22Rv1 (cell line): ENCODE measurements around the gene LIN9.
"Not testable (repeated sequence)": the region's sequence is repeated elsewhere in the genome, so short reads cannot be mapped to it uniquely, and the experiment has no call there.

Experiments used
- H3K27ac ChIP-seq: fragments of 450-650 bp; 2 replicates; pipeline ENCODE4 v1.5.1; 2017
- ZFX ChIP-seq: fragments of 450-650 bp; IDR thresholded peaks from 2 replicates; pipeline ENCODE4 v1.6.1; 2017; ENCODE audit warnings: antibody characterized with exemption, borderline replicate concordance
- TF ChIP-seq, protein P1 (sequence below): fragments of 450-650 bp; IDR thresholded peaks from 2 replicates; pipeline ENCODE4 v1.5.1; 2017; ENCODE audit warnings: mild to moderate bottlenecking

Gene LIN9

GRCh38 chr1:226276077-226276682, 32.8 kb downstream of the LIN9 start:
- no peak for TF ChIP-seq ZFX
- TF ChIP-seq, protein P1, sequence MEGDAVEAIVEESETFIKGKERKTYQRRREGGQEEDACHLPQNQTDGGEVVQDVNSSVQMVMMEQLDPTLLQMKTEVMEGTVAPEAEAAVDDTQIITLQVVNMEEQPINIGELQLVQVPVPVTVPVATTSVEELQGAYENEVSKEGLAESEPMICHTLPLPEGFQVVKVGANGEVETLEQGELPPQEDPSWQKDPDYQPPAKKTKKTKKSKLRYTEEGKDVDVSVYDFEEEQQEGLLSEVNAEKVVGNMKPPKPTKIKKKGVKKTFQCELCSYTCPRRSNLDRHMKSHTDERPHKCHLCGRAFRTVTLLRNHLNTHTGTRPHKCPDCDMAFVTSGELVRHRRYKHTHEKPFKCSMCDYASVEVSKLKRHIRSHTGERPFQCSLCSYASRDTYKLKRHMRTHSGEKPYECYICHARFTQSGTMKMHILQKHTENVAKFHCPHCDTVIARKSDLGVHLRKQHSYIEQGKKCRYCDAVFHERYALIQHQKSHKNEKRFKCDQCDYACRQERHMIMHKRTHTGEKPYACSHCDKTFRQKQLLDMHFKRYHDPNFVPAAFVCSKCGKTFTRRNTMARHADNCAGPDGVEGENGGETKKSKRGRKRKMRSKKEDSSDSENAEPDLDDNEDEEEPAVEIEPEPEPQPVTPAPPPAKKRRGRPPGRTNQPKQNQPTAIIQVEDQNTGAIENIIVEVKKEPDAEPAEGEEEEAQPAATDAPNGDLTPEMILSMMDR: no peak
- no peak overlapping the region for H3K27ac ChIP-seq

- no peak overlapping the region for H3K27ac ChIP-seq
- TF ChIP-seq ZFX: no peak
- TF ChIP-seq, protein P1: no peak
These were observed 34.8 kb downstream of the LIN9 start for GRCh38 chr1:226274138-226274537.

DNA sequence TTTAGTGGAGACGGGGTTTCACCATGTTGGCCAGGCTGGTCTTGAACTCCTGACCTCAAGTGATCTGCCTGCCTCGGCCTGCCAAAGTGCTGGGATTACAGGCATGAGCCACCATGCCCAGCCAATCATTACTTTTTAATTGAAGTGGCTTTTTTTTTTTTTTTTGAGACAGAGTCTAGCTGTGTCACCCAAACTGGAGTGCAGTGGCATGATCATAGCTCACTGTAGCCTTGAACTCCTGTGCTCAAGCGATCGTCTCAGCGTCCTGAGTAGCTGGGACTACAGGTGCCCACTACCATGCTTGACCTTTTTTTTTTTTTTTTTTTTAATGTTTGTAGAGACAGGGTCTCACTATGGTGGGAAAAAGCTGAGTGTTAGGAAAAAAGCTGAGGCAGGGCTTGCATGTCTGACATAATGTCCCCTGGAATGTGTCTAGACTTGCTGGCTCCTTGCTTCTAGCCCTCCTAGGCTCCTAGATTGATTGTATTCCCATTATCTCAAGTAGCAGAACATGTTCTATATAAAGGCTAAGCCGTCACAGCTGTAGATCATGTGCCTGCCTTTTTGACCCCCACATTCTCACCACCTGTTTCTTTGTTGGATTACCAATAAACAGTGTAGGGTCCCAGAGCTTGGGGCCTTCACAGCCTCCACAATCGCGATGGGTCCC, 36.6 kb downstream of the LIN9 start:
- H3K27ac ChIP-seq: peak overlapping the region; percentile 77

DNA sequence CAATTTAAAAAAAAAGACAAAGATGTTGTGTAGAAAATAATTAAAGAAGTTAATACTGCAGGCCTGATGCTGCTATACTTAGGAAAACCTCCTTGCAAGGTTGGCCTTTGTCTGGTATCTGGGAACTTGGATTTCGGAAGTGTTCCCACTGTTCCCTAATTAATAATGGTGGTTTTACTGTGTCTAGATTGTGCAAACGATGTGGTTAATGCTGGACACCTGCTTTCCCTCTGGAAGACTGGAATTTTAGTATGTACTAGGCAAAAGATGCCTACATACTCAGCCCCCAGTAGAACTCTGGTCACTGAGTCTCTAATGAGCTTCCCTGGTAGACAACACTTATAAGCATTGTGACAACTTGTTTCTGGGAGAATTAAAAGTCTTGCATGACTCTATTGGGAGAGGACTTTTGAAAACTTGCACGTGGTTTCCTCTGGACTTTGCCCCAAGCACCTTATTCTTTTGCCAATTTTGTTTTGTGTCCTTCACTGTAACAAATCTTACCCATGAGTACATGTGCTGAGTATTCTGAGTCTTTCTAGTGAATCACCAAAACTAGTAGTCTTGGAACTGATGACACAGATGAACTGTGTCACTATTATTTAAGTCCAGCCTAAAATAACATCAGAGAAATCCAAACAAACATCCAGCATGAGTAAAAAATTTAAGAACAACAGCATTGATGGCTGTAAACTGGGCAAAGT, 40.4 kb downstream of the LIN9 start:
- peak overlapping the region; percentile 77 for H3K27ac ChIP-seq
- TF ChIP-seq, protein P1: no peak
- no peak for TF ChIP-seq ZFX

- H3K27ac ChIP-seq: no peak overlapping the region
- TF ChIP-seq, protein P1: no peak
- no peak for TF ChIP-seq ZFX
These were observed 47.1 kb downstream of the LIN9 start for GRCh38 chr1:226261818-226262217.

DNA sequence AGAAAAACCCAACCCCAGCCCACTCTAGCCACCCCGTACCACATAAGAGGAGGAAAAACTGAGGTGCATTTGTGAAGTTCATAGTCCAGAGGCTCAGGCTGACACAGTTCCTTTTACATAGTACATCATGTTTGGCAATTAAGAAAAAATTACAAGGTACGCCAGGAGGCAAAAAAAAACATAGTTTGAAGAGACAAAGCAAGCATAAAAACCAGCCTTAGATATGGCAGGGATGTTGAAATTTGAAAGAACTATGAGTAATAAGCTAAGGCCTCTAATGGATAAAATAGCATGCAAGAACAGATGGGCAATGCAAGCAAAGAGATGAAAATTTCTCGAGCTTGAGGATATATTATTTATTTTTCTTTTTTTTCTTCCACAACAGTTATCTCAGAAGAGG, 53.6 kb downstream of the LIN9 start:
- no peak overlapping the region for H3K27ac ChIP-seq
- TF ChIP-seq, protein P1: no peak
- TF ChIP-seq ZFX: no peak

DNA sequence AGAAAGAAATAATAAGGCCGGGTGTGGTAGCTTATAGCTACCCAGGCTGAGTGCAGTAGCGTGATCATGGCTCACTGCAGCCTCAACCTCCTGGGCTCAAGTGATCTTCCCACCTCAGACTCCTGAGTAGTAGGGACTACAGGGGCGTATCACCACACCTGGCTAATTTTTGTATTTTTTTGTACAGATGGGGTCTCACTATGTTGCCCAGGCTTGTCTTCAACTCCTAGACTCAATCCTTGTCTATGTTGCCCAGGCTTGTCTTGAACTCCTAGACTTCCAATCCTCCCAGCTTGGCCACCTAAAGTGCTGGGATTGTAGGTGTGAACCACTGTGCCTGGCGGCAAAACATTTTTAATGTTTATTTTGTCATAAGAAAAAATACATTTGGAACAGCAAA, 55.0 kb downstream of the LIN9 start:
- no peak for TF ChIP-seq ZFX
- TF ChIP-seq, protein P1: no peak
- H3K27ac ChIP-seq: no peak overlapping the region

- H3K27ac ChIP-seq: not testable (repeated sequence)
These were observed 56.1 kb downstream of the LIN9 start for GRCh38 chr1:226252841-226253240.
